ENCODE data around the gene FAM3B.

Gene FAM3B

GRCh38 chr21:41333752-41334151, 17.2 kb downstream of the FAM3B start:
- no peak for TF ChIP-seq CTCF (IDR thresholded peaks at IDR 0.05)

- TF ChIP-seq CTCF (IDR thresholded peaks at IDR 0.05), result no peak
Observed at GRCh38 chr21:41337515-41337914, 20.9 kb downstream of the FAM3B start.

DNA sequence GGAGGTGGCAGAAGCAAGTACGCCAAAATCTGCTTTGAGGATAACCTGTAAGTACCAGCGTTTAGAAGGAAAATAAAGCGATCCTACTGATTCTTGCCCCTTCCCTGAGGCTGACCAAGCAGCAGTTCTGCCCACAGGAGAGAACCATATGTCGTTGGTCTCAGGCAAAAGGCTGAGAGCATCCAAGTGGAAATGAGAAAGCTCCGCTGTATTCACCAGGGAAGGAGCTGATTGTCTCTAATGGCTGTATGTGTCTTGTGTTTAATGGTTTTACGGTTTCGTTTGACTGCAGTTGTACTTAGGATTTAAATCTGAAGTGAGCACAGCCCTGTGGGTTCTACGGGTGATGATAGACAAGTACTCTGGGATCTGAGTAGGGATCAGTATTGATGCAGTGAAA, 21.9 kb downstream of the FAM3B start:
- TF ChIP-seq CTCF (IDR thresholded peaks at IDR 0.05), result no peak

DNA sequence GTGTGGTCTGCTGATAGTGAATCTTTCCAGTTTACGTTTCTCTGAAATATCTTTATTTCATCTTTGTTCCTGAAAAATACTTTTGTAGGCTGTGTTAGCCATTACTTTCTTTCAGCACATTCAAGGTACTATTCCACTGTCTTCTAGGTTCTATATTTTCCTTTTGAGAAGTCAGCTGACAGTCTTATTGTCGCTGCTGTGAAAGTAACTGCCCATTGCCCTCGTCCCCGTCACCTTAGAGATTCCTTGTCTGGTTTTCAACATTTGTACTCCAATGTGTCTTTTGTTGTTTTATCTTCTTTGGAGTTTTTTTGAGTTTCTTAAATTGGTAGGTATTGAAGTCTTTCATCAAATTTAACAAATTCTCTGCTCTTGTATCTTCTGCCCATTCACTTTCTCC, 25.4 kb downstream of the FAM3B start:
- no peak for TF ChIP-seq CTCF (IDR thresholded peaks at IDR 0.05)

DNA sequence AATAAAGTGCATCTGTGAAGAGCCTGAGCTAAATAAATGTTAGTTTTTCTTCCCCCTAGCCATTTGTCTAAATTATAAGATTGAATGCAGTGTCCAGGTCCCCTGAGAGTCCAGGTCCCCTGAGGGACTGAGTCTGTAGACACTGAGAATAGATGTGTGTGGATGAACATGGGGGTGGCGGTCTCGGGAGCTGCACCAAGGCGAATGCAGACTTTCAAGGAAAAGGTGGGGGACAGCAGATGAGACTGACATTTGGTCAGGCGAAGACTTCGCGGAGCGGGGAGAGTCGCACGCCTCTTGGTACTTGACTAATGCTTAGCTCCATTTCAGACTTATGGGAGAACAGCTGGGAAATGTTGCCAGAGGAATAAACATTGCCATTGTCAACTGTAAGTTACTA, 27.5 kb downstream of the FAM3B start:
- no peak for TF ChIP-seq CTCF (IDR thresholded peaks at IDR 0.05)

DNA sequence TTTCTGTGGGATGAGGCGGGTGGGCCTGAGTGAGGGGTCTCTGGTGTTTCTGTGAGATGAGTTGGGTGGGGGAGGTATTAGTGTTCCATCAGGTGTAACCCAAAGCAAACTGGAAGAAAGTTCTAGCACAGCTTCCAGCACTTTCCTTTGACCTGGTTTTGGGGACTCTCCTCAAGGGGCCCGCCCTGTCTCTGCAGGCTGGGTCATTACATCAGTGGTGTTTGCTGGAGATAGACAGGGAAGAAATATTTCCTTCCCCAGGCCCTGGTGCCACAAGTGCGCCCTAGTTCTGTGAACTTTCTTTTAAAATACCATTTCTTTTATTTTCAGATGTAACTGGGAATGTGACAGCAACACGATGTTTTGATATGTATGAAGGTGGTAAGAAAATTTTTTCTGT, 28.8 kb downstream of the FAM3B start:
- no peak for TF ChIP-seq CTCF (IDR thresholded peaks at IDR 0.05)

DNA sequence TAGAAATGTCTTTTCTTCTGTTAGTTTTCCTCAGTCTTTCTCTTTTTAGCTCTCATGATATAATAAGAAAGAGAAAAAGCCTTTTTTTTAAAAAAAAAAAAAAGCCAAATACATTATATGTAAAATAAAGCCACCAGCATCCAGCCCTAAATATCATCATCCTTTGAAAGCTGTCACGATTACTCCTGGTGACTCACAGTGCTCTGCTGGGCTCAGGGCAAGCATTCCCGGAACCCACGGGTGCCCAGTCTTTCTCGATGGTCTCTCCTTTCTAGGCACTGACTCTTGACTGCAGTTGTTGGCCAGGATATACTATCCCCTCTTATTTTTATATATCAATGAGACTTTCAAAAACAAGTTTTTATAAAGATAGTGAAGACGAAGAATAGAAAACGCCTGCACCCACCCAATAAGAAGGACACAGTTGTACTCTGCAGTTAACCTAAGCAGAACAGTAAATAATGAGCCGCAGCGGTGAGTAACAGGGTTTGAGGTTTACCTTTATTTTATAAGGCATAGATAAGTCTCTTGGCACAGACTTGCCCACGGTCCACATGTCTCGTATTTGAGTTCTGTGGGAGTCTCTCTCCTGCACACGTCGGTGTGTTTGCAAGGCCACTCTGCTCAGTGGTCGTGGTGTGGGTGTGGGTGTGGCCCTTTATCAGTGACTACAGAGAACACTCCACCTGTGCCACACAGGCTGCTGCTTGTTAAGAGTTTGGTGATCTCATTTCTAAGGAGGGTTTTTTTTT, 29.5 kb downstream of the FAM3B start:
- TF ChIP-seq CTCF (IDR thresholded peaks at IDR 0.05), result no peak

- TF ChIP-seq CTCF (IDR thresholded peaks at IDR 0.05), result no peak
Observed at GRCh38 chr21:41346758-41347157, 30.2 kb downstream of the FAM3B start.

Measured in LNCAP (cell line).